ENCODE measurements around the gene GPR139.

GPR139 gene

DNA sequence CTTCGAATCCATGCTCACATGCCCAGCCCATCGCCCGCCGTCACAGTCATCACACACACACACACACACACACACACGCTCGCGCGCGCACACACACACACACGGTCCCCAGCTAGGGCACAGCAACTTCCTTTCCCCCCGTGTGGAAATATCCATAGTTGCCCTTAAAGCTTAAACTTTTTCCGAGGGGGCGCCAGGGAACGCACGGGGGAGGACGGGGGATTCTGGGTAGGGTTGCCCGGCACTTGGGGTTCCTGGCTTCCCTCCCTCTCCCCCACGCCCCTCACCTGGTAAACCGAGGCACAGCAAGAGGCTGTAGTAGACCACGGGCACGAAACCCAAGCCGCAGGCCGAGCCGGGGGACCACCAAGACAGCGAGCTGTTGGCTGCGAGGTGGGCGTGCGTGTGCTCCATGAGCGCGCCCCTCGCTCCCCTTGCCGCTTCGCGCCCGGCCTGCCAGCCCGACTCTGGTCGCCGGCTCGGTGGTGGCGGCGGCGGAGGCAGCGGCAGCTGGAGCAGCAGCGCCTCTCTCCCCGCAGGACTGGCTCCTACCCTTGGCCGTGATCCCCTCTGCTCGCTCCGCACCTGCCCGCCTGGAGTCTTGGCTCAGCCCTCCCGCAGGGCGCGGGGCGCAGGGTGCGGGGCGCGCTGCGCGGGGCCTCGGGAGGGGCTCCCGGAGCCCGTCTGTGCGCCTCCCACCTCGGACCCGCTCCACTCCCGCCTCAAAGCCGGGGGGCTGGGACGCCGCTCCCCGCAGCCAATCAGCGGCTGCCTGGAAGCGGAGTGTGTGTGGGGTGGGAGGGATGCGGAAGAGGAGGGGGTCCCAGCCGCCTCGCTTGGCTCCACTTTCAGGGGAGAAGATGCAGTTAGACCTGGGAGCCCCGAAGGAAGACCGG is at the start of gene GPR139:
Gene GPR139, minus strand, starts transcription at position 688 of the 896 bp plus-strand sequence. Its CDS starts 274 bp downstream, at position 414.
- no peak for DNase-seq

- no peak for DNase-seq
Observed at GRCh38 chr16:20122011-20122410, 48.3 kb upstream of the GPR139 start.

- no peak for DNase-seq
Observed at GRCh38 chr16:20114356-20114755, 40.7 kb upstream of the GPR139 start.

DNA sequence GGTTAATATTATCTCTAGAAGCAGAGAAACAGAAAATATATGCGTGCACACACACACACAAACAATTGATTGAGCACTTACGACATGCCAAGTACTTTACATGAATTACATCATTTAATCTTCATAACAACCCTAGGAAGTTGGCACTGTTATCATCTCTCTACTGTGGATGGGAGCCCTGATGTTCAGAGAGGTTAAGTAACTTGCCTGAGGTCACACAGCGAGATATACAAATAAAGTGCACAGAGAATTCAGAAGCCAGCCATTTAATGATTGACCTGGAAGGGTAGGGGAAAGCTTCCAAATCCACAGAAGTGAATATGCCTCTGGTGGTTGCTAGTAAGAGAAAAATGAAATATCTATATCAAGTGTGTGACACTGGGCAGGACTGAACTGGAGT is 37.5 kb upstream of the GPR139 start:
- no peak for DNase-seq

- no peak for DNase-seq
Observed at GRCh38 chr16:20107083-20107482, 33.4 kb upstream of the GPR139 start.

DNA sequence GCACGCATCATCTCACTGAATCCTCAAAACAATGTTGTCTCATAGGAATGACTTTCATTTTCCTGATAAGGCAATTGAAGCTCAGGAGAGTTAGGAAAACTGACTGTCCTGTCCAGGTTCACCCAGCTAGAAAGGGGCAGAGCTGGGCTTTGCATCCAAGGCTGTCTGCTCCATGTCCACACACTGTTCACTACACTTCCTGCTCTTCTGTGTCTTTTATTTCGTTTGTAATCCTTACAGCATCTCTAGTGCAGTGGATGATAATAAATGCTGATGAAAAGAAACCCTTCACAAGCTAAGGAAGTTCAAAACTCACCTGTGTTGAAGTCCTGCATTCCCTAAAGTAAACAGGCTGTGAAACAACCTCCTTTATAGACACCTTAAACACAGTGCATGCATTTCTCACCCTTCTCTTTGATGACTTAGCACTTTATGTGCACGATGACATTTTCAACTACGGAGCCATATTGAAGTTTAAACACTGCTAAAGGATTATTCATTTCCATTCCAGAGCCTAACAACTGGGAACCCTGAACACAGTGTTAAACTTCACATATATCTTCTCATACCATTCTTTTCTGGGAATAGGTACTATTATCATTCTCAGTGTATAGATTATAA is 31.0 kb upstream of the GPR139 start:
- DNase-seq, result no peak

- DNase-seq, result no peak
Observed at GRCh38 chr16:20102521-20102920, 28.8 kb upstream of the GPR139 start.

DNA sequence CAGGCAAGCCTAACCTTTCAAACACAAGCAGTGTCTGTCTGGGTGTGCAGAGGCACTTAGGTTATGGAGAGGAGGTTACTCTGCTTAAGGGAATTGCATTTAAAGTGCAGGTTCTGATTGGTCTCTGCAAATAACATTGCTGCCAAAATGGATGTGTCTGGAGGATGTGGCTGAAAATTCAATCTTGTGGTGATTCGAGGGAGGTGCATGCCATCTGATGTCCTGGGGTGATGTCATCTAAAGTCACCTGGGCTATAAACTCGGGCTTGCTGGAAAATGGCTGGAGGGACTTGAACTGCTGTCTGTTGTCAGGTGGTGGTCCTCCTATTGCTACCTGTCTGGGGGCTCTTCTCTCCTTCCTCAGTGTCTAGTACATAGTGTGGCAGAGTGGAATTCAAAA is 28.3 kb upstream of the GPR139 start:
- DNase-seq, result no peak

DNA sequence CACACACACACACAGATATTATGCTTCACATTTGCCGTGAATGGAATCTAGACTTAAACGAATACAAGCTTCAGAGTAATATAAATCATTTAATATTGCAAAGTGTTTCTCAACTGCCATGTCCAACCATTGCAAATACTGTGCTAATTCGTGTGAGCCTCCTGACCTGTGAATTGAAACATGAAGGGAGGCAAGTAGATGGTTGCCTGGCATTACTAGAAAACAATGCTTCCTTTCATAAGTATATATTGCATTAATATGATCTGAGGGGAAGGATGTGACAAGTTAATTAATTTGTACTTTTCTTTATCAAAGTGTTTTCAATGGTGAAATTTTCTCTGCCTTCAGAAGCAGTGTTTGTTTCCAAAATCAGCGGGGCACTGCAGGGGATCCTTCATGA is 25.7 kb upstream of the GPR139 start:
- no peak for DNase-seq

- DNase-seq, result no peak
Observed at GRCh38 chr16:20094157-20094556, 20.5 kb upstream of the GPR139 start.

GRCh38 chr16:20089246-20089965 is 15.7 kb upstream of the GPR139 start:
- no peak for DNase-seq

DNA sequence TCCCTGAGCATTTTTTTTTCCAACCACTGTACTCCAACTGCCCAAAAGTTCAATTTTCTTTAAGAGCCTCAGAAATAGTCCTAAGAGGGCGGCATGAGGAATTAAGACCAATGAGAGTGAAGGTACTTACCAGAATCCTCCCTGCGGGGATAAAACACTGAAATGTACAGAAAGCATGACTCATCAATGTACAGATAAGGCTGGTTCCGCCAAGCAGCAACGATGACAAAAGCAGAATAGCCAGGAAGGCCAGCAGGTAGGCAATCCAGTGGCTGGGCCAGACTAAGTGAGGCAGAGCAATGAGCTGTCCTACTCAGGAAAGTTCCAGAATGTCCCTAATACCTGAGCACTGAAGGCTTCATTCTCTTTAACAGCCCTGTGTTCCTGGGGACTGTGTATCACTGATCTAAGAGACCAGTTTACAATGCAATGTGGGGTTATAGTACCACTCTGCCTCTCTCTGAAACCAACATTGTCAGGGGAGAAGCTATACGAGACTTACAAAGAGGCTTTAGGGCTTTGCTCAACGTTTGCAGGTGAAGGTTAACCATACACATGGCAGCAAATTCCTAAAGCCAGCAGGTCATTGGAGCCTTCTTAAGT is 11.0 kb upstream of the GPR139 start:
- DNase-seq, result no peak

DNA sequence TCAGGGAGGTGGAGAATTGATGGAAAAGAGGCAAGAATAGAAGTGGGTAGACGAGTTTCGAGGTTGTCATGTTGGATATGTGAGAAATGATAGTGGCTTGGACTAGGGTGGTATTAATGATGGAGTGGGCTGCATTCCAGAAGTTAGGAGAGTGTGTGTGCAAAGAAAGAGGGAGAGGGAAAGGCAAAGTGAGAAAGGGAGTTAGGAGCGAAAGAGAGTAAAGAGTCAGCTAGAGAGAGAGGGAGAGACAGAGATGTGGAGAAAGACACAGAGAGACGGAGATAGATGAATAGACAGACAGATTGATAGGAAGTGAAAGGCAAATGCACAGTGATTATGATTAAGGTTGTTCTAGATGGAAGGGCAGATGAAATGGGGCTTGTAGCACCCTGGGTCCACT is 5.4 kb upstream of the GPR139 start:
- no peak for DNase-seq

DNA sequence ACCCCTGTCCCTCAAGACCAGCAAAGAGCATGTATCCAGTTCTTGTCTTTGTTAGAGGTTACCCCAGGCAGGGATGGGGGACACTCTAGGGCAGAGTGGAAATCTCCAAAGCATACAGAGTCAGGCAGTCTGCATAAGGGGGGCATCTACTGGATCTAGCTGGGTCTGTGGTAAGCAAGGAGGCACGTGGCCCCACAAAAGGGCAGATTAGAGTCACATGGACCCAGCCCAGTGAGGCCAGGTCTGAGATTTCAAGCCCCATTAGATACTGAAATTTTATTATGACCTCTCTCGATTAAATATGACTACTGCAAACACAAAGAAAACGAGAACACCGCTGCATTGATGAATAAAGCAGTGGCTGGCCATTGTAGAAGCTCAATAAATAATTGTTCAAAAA is 1.6 kb upstream of the GPR139 start:
- DNase-seq, result no peak

DNA sequence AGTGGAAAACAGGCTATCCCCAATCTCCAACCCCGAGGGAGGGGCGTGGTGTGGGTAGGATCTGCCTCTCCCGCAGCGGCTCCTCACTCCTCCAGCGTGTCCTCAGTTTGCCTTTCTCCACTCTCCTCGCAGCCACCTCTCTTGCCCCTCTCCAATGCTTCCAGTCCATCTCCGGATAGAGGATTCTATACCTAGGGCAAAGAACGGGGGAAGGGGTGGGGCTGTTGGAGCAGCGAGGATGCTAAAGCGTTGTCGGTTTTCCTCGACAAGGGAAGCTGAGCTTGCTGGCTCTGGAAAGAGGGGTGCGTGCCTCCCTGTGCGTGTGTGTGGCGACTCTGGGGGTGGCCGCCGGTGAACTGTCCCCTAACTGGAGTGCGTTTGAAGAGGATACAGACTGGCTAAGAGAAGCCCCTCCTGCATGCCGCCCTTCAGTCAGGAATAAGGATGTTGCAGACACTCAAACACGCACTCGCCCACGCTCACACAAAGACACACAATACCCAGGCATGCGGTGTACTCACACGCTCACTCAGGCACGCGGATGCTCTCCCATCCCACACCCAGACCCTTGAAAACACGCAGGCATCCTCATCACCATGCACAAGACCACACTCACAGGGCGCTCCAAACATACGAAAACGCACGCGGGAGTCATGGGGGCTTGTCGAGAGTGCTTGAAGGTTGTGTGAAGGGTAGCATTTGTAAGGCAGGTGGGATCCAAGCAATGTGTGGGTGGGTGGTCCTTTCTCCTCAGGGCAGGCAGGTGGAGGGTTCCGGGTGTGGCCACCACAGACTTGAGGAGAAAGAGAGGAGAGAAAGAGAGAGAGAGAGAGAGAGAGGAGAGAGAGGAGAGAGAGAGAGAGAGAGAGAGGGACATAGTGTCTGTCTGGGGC is 655 bp upstream of the GPR139 start:
- DNase-seq, result no peak

DNA sequence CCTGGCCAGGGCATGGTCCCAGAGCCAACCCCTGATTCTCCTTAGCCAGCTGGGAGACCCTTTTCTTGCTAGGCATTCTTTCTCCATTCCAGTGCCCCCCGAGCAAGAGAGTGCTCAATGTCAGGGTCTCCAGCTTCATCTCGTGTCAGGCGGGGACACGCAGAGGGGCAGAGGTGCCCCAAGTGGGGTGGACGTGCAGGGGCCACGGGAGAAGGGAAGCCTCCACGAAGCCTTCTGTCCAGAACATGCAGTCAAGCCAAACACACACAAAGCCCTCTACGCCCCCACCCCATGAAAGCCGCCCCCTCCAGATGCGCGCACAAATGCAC is 852 bp downstream of the GPR139 start:
- no peak for DNase-seq

- no peak for DNase-seq
Observed at GRCh38 chr16:20072146-20072873, 1.4 kb downstream of the GPR139 start.

DNA sequence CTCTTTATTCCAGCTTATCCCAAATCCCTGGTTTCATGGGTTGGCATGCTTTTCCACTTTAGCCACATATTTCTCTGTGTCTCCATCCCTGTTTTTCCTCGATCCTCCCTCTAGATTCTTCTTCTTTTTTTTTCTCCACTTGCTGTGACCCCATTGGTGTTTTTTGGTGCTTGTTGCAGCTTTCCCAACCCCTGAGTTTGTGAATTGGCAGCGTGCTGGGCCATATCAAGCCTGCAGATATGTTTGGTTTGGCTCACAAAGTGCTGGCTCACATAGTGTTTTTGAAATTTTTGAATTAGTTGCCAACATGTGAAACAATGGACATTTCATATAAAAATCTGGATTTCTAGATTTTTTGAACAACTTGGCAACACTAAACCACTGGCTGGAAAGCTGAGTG is 8.8 kb downstream of the GPR139 start:
- DNase-seq, result no peak

GRCh38 chr16:20064520-20064919 is 9.2 kb downstream of the GPR139 start:
- DNase-seq, result no peak

- DNase-seq, result no peak
Observed at GRCh38 chr16:20061132-20061531, 12.6 kb downstream of the GPR139 start.

- DNase-seq, result no peak
Observed at GRCh38 chr16:20056436-20056835, 17.3 kb downstream of the GPR139 start.

DNA sequence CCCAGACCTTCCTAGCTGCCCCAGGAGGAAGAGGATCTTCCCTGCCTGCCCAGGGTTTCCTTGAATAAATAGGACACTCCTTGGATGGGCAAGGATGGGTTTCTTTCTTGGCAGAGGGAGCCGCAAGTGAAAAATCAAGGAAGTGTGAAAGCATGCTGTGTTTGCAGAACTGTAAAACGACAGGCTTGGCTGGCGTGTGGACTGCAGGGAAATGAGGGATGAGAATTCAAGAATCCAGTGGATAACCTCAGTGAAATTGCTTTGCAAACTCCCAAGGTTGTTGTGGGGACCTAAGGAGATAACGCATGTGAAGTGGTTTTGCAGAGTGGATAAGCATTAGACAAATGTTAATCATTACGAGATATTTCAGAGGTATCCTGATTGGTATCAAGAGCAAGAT is 20.4 kb downstream of the GPR139 start:
- no peak for DNase-seq

Measured in CD4-positive, alpha-beta T cell treated with Interleukin-6 for 4 hours (primary cell).